Raji (cell line): ENCODE data around the gene GRK5.

Experiments used
- POLR2A ChIP-seq: IDR thresholded peaks from 2 replicates; pipeline ENCODE4 v1.6.1; 2011; ENCODE audit warnings: low read depth, low read length, control low read depth; ENCODE audit not compliant: insufficient read depth

The GRK5 gene

DNA sequence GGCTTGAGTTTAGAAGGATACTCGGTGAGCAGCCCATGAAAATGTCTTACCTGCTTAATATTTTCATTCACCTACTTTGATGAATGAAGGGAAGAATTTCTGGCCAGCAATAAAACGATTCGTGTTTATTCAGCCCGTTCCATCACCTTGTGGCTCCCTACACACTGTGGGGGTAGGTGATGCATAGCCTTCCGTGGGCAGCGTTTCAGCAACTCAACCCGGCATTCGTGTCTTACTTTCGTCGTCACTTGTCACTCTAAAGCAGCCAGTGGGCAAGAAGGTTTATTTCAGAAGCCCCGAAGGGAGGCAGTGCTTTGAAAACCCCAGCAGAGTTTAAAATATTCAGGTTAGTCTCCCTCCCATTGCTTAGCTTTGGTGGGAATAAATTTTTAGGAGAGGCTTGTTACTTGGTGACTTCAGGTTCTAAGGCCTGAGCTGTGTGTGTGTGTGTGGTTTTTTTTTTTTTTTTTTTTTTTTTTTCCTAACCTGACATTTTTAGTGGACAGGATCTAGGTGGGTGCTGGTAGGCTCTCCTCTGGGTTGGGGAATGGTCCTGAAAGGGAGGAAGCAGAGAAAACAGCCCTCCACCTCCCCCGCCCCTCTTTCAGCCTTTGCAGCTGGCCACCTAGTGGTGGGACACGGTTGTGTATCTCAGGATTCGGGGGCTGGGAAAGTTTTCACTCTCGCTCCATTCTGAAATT is 1.8 kb downstream of the GRK5 start:
- TF ChIP-seq POLR2A = no peak

DNA sequence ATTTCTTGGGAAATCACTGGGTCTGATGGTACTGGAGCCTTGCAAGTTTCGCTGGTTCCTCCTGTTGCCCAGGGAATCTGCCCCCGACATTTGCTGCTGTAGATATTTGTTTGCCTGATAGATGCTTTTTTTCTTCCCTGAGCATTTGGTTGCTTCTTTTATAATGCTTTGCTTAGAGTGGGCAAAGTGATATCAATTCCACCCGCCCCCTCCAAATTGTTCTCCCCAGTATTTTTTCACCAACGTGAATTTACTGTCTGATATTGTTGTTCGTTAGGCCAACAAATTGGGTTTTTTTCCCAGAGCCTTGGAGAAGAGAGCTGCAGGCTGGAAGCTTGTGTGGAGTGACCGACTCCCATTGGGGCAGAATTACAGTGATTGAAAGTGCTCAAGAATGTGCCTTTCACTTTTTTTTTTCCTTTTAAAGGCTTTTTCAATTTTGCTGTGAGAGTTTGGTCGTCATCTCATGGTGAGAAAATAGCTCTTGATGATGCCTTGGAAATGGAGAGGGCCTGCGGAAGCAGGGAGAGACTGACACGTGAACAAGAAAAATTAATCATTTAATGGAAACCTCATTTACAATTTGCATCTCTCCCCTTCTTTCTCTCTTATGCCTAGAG is 2.5 kb downstream of the GRK5 start:
- no peak for TF ChIP-seq POLR2A

DNA sequence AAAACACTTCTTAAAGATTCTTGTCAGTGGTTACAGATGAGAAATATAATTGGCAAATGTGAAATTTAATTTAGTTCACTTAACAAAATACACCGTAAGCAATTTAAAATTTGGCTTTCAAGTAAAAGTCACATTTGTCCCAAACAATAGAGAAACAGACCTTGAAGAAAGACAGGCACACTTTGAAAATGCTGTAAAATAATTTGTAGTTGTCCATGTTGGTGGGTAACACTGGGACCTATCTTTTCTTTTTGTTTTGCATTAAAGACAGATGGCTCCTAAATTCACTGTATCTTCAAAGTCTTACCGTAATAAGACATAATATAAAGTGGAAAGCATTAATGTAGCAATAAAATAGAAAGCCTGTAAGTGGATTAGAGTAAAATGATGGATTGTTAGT is 3.3 kb downstream of the GRK5 start:
- no peak for TF ChIP-seq POLR2A

DNA sequence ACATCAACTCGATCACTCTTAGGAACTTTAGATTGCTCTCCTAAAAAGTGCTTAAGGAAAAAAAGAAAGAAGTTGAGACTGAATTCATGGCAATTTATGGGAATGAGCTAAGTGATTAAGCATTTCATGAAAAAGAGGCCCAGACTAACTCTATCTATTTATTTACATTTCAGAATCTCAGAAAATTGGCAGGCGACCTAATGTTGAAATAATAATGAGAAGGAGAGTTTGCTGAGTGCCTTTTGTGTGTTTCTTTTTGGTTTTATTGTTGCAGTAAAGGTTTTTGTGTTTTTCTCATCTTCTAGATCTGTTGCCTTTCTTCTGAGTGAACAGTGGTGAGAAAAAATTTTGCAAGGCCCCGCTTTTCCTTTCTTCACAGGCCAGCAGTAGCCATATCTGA is 3.8 kb downstream of the GRK5 start:
- TF ChIP-seq POLR2A = no peak

DNA sequence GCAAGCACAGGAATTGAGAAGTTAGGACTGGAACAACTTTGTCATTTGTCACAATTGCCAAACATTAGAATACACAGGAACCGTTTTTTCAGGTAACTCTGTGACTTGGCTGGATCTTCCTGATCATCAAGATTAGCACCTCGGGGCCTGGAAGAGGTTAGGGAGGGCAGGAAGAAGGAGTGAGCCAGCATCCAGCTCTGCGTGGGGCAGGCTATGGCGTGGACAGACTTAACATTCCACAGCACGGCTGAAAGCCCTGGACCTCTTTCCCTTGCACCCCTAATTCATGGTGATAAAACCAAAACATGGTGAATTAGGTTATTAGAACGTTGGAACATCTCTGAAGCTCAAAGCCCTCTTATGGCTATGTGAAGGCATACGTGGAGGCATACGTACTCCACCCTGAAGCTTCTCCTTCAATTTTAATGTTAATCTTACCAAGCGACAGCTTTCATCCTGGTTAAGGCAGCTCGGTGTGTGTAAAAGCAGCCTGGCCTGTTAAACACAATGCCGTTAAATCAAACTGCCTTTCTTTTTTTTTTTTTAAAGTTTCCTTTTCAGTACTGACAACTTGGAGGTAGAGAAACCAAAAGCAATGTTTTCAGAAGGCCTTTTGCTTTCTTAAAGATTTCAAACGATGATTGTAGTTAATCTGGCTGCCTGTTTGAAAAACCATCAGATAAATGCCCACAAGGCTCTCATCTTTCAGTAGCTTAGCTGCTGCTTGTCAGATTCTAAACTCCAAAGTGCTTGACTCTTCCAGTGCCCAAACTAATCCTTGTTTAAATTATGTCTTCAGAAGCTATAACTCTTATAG is 4.5 kb downstream of the GRK5 start:
- TF ChIP-seq POLR2A = no peak

DNA sequence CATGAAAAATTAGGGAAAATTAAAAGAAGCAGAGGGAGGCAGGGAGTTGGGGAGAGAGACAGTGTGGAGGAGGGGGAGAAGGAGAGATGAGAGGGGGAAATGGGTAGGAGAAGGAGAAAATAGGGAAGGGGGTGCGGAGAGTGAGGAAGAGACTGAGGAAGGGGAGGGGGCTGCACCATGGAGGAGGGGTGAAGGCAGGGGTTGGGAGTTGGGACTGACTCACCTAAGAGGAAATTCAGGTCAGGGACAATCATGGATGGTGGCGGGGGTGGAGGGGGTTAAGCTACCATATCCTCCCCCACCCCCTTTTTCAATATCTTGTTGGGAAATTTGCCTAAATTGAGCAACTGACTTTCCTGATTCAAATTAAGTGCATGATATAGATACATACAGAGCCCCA is 8.0 kb downstream of the GRK5 start:
- no peak for TF ChIP-seq POLR2A

DNA sequence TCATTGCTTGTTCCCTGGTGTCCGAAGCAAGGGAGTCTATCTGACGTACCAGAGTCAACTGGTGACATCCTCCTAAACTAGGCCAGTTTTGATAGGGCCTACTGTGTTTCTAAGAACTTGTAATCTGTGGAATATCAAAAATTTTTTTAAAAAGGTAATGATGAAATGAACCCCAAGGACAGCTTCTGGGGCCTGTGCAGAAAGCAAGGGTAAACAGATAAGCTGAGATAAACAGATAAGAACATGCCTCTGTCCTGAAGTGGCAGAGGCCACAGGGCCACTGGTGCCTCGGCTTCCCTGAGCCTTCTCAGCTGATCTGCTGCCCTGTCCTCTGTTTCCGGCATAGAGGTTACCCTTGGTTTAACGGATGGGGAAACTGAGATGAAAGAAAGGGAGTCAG is 8.8 kb downstream of the GRK5 start:
- TF ChIP-seq POLR2A = no peak

DNA sequence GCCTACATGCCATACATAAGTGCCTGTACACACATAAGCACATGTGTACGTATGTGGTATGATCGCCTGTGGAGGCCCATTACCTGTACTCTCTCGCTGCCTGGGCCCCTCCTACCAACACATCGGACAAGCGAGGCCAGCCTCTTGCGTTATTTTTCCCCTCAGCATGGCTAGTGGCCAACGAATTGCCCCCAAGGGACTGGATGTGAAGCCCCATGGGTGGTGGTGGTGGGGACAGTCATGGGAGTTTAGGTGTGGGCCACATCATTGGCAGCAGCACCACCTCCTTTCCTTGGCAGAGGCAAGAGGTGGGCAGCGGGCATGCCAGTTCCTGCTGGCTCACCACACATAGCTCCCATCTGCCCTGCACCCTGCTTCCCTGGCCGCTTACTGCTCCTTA is 10.0 kb downstream of the GRK5 start:
- no peak for TF ChIP-seq POLR2A

DNA sequence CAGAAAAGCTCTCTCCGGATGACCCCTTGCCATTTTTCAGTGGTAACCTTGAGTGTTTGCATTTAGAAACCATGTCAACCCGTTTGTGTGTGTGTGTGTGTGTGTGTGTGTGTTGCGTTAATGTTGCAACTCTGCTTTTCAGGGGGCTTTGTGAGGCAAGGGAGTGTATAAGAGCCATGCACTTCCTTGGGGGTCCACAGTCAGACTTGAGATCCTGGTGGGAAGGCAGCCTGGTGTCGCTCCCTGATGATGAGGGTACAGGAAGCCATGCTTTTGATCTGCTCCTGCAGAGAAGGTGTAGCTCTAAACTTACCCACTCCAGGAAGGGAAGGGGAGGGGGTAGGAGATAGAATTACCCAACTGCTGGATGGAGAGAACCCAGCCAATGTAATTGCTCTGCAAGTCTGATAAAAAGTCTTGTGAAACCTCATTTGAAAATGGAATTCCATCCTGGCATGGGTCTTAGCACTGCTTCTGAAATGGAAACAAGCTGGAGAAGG is 10.7 kb downstream of the GRK5 start:
- TF ChIP-seq POLR2A = no peak

DNA sequence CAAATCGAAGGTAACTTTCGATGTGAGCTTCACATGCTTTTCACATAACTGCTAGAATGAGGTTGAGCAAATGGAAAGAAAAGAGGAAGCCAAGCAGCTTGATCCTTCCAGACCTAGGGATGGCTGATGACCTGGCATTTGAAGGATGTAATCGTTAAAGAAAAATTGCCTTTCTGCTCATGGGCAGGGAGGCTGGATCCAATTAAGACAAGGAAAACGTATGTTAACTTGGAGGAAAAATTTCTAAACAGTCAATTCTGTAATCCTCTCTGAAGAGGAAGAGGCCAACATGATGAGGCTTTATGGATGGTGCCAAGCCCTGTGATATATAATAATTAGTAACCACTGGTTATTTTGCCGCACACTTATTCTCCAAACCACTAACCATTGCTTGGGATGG is 12.5 kb downstream of the GRK5 start:
- TF ChIP-seq POLR2A = no peak

DNA sequence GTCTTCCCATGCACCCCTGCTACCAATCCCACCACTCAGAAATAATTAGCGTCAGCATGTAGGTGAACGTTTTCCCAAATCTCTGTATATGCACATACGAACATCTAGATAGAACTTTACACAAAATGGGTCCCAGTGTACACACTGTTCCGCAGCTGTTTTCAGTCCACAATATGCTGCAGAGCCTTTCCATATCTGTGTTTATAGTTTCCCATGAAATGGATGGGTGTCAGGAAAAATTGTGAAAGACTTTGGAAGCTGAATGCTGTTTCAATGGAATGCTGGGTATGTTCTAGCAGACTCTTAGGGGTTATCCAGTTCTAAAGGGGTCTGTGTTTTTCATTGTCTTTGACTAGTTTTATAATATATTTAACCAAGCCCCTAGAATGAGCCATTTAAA is 13.8 kb downstream of the GRK5 start:
- TF ChIP-seq POLR2A = no peak

DNA sequence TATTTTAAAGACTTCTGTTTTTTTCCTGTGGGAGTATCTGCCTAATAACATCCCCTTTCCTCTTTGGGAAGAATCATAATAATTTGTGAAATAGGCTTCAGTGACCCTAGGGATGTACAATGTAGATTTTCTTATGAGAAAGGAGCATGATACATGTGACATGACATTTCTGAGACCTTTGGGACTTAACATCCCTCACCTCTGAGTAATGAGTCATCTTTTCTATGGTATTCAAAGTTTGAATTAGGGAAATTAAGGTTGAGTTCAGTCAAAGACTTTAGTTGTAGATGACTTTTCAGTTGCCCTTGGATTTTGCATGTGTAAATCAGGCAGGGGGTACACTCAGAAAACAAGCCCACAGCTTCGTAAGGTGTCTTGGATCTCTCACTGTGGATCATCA is 14.3 kb downstream of the GRK5 start:
- TF ChIP-seq POLR2A = no peak

DNA sequence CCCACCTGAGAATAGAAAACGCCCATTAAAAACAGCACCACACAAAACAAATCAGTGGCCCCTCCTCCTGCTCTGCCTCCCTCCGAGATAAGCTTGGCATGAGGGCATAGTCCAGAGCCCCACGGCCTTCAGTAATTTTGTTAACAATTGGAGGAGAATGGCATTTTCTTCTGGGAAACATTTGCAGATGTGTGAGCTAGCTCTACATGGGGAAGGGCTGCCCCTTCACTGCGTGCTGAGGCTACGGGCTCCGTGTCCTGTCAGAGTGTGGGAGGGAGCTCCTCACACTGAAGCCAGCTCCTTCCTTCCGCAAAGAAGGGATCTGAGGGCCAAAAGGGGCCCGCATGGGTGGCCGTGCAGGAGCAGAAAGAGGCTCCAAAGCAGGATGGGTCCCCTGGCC is 15.2 kb downstream of the GRK5 start:
- TF ChIP-seq POLR2A = no peak

DNA sequence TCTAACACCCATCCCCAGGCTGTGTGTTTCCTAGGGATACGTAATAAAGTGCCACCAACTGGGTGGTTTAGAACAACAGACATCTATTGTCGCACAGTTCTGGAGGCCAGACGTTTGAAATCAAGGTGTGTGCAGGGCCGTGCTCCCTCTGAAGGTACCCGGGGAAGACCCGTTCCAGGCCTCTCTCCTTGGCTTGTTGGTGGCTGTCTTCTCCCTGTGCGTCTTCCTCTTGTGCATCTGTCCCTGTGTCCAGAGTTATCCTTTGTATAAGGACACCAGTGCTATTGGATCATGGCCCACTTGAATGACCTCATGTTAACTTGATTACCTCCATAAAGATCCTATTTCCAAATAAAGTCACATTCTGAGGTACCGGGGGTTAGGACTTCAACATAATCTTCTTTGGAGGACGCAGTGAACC is 15.6 kb downstream of the GRK5 start:
- TF ChIP-seq POLR2A = no peak

DNA sequence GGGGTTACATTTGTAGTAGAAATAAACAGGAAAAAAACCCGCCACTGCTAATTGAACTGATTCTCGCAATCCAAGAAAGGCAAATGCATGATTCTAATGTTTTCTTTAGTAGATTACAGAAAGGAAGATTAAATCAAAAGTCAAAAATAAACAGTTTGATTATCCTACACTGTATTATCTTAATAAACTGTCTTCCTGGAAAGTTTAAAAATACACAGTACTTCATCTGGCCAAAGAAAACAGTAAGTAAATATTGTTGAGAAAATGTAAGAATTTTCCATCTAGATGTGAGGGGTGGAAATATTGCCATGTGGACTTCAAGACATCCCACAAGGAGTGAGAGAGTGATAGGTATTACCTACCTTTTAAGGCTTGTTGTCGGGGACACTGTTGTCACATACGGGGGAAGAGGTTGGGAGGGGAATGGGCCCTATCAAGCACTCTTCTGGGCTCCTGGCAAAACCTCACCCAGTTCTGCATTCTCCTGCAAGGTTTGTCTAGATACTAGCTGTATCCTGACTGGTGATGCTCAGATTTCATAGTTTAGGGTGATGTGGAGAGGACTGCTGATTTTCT is 17.8 kb downstream of the GRK5 start:
- no peak for TF ChIP-seq POLR2A

DNA sequence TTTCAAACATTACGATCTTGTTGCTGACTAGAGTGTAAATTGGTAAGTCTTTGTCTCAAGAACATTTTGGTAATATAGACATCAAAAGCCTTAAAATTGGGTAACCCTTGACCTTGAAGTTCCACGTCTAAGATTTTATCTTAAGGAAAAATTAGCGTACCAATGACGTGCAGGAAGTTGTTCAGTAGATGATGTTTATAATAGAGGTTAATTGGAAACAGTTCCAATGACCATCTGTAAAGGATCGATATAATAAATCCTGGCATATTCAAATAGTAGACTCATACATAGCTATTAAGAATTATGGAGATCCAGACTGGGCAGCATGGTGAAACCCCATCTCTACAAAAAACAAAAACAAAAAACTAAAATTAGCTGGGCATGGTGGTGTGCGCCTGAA is 20.5 kb downstream of the GRK5 start:
- no peak for TF ChIP-seq POLR2A

DNA sequence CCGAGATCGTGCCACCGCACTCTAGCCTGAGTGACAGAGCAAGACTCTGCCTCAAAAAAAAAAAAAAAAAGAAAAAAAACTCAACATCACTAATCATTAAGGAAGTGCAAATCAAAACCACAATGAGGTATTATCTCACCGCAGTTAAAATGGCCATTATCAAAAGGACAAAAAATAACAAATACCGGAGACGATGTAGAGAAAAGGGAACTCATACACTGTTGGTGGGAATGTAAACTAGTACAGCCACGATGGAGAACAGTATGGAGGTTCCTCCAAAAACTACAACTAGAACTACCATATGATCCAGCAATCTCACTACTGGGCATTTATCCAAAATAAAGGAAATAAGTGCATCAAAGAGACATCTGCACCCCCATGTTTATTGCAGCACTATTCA is 24.3 kb downstream of the GRK5 start:
- no peak for TF ChIP-seq POLR2A
